RWPE1 (cell line): Measurements from ENCODE around the gene TLR2.
A peak's percentile ranks its signal among the peaks of the same experiment; 100 is the strongest.

Experiments used
- CTCF ChIA-PET: fragments of 350-600 bp; sonication (Branson Sonifier 250); formaldehyde crosslinking; extraction: SDS; loops from one replicate; lab custom pipeline; 2021; lab: Yijun Ruan, JAX
- POLR2A ChIA-PET: fragments of 400-600 bp; formaldehyde crosslinking; extraction: SDS; loops from one replicate; lab custom pipeline; 2020; ENCODE audit warnings: antibody characterized with exemption; ENCODE audit not compliant: low non-redundant PET; lab: Yijun Ruan, JAX
- DNase-seq: peaks from one replicate; pipeline ENCODE4 v3.0.0; 2012; ENCODE audit warnings: low spot score
- H3K27ac ChIP-seq: fragments of 450-650 bp; 2 replicates; pipeline ENCODE4 v1.5.1; 2017
- CTCF ChIP-seq: fragments of 450-650 bp; conservative IDR thresholded peaks from 2 replicates; pipeline ENCODE4 v1.5.1; 2017; ENCODE audit warnings: low read depth, mild to moderate bottlenecking

Gene TLR2

GRCh38 chr4:153684182-153684970, at the start of gene TLR2:
Gene TLR2, plus strand, starts transcription at chr4:153684280. Its CDS starts 18,628 bp downstream, at chr4:153702908.
- CTCF ChIA-PET = interaction anchor here (1.1 kb wide), 2 partner anchors 49 to 50 kb away, joined by 3 read pairs; no protein-coding TSS in a partner anchor
- H3K27ac ChIP-seq = peak within 1 kb of the TSS; percentile 15; the same call in 1 of the 2 replicates
- DNase-seq = peak; percentile 67
- POLR2A ChIA-PET = no interaction called here
- no peak for TF ChIP-seq CTCF

- POLR2A ChIA-PET = no interaction called here
- no peak overlapping the region for H3K27ac ChIP-seq
- peak; percentile 65 for TF ChIP-seq CTCF
- peak; percentile 36 for DNase-seq
- CTCF ChIA-PET = interaction anchor here (0.5 to 1.9 kb wide), 9 partner anchors 9 to 377 kb away, joined by 3 to 14 read pairs (median 3); partner anchors contain the start of gene TLR2
Measured at GRCh38 chr4:153634738-153635353, 49.2 kb upstream of the TLR2 start.

- ChIA-PET POLR2A (no interaction called here), CTCF (interaction anchor here (0.9 to 1.9 kb wide), 3 partner anchors 12 to 115 kb away, joined by 3 to 14 read pairs (median 3); no protein-coding TSS in a partner anchor)
- H3K27ac ChIP-seq = no peak overlapping the region
- DNase-seq = no peak
- TF ChIP-seq CTCF = no peak
Measured at GRCh38 chr4:153635846-153636245, 48.2 kb upstream of the TLR2 start.

GRCh38 chr4:153637201-153637600, 46.9 kb upstream of the TLR2 start:
- TF ChIP-seq CTCF = no peak
- no peak overlapping the region for H3K27ac ChIP-seq
- POLR2A ChIA-PET = no interaction called here
- CTCF ChIA-PET = interaction anchor here (0.7 kb wide), 1 partner anchor 206 kb away, joined by 3 read pairs; no protein-coding TSS in a partner anchor
- DNase-seq = no peak

- H3K27ac ChIP-seq = no peak overlapping the region
- TF ChIP-seq CTCF = no peak
- no peak for DNase-seq
- ChIA-PET POLR2A (no interaction called here), CTCF (interaction anchor here (0.7 kb wide), 2 partner anchors 12 to 207 kb away, joined by 3 read pairs; no protein-coding TSS in a partner anchor)
Measured at GRCh38 chr4:153638011-153638410, 46.1 kb upstream of the TLR2 start.

GRCh38 chr4:153638999-153639398, 45.1 kb upstream of the TLR2 start:
- no peak for DNase-seq
- H3K27ac ChIP-seq = no peak overlapping the region
- ChIA-PET CTCF (no interaction called here), POLR2A (no interaction called here)
- no peak for TF ChIP-seq CTCF
